Gastrocnemius medialis (tissue), 4 donors: Measurements from ENCODE around the gene UNC13C. TPM values are rescaled to one million over a fixed set of nuclear protein-coding genes. Genes with fewer than 3 reads are reported as not detected.

Experiments used
- ATAC-seq, 2 donors: fragments of 150-250 bp; one replicate each; pipeline ENCODE4 v1.9.1; 2016
- DNase-seq, 2 donors: peaks; one replicate each; pipeline ENCODE4 v3.0.0-alpha.2; 2019
- H3K27ac ChIP-seq, 4 donors: fragments of 200-600 bp; sonication (generic); 1 replicate in 1 of 4; 2 replicates in 3 of 4; pipeline ENCODE4 v1.5.1; 2016 to 2018; ENCODE audit warnings: mild to moderate bottlenecking in 2 of 4, moderate library complexity in 1 of 4
- H3K27me3 ChIP-seq, 3 donors: fragments of 200-600 bp; sonication (generic) in 2 of 3; 1 replicate in 1 of 3; 2 replicates in 2 of 3; pipeline versions ENCODE4 v1.5.1 to v1.6.0; 2016 to 2019; ENCODE audit warnings: mild to moderate bottlenecking in 1 of 3, moderate library complexity in 1 of 3
- H3K36me3 ChIP-seq, 2 donors: fragments of 200-600 bp; sonication (generic) in 1 of 2; one replicate each; pipeline ENCODE4 v1.5.1; 2017 to 2018
- H3K4me1 ChIP-seq, 2 donors: fragments of 200-600 bp; sonication (generic) in 1 of 2; one replicate each; pipeline ENCODE4 v1.5.1; 2016 to 2017; ENCODE audit warnings: mild to moderate bottlenecking in 2 of 2
- H3K4me3 ChIP-seq, 4 donors: fragments of 200-600 bp; sonication (generic) in 3 of 4; 1 replicate in 1 of 4; 2 replicates in 3 of 4; pipeline ENCODE4 v1.5.1; 2016 to 2019; ENCODE audit warnings: mild to moderate bottlenecking in 2 of 4
- H3K9me3 ChIP-seq, 3 donors: fragments of 200-600 bp; sonication (generic) in 2 of 3; 1 replicate in 1 of 3; 2 replicates in 2 of 3; pipeline ENCODE4 v1.5.1; 2016 to 2019
- CTCF ChIP-seq, 5 experiments: fragments of 450-650 bp in 3 of 5; fragments of 200-600 bp in 2 of 5; sonication (generic) in 2 of 5; IDR thresholded peaks in 4 of 5; conservative IDR thresholded peaks in 1 of 5; 1 replicate in 4 of 5; 2 replicates in 1 of 5; pipeline ENCODE4 v1.5.1; 2016 to 2019; ENCODE audit warnings: antibody characterized with exemption in 5 of 5, mild to moderate bottlenecking in 3 of 5, moderate library complexity in 3 of 5
- POLR2A ChIP-seq, 2 donors: fragments of 450-650 bp; IDR thresholded peaks; one replicate each; pipeline ENCODE4 v1.6.1; 2017; ENCODE audit warnings: antibody characterized with exemption in 2 of 2, mild to moderate bottlenecking in 2 of 2, moderate library complexity in 2 of 2
- in situ Hi-C, 4 donors: fragments of 200-750 bp; cut with MboI; loops; one replicate each; pipeline versions ENCODE4 v1.15.0 to v1.8.0; 2017; ENCODE audit warnings: low sequenced_read_pairs in 4 of 4
- intact Hi-C: fragments of 100-400 bp; cut with DNase I; formaldehyde crosslinking; loops from one replicate; pipeline ENCODE4 v1.15.1; 2023; ENCODE audit warnings: low total_unique reads
- total RNA-seq, 4 donors: library from RNA; depleted of rRNA; stranded (reverse); fragments of >200 nt; gene quantifications; one replicate each; pipeline versions ENCODE4 v1.1.0 to v1.2.3, GENCODE V29; 2016

The UNC13C gene
- total RNA-seq, 4 donors from 2014 or later, result 2.5 to 6.6 (median 3.6) TPM

GRCh38 chr15:53976844-53977392 is 1.3 kb upstream of the UNC13C start:
- ATAC-seq (peak; percentile 73 to 81), DNase-seq (peak; percentile 10 to 59)
- intact Hi-C loops, result loop anchor here (2.0 to 10.0 kb wide), 3 partner anchors 110 to 298 kb away; no protein-coding TSS in a partner anchor
- peak overlapping the region in 3 of 4 donors; percentile 19 to 75 (median 74) for H3K27ac ChIP-seq
- peak in 4 of 5 experiments; percentile 23 to 42 (median 32) for TF ChIP-seq CTCF (IDR thresholded peaks at IDR 0.05 in 4 of 5, conservative IDR thresholded peaks at IDR 0.05 in 1 of 5)
- no peak for TF ChIP-seq POLR2A (IDR thresholded peaks at IDR 0.05)
- peak overlapping the region in 1 of 4 donors; percentile 53 for H3K4me3 ChIP-seq
- H3K9me3 ChIP-seq, result no peaks in the 10 kb centered on the region
- no peaks in the 10 kb centered on the region for H3K4me1 ChIP-seq
- no peaks in the 10 kb centered on the region for H3K27me3 ChIP-seq
- H3K36me3 ChIP-seq, result no peaks in the 10 kb centered on the region
- in situ Hi-C loops, result no loop called here

- intact Hi-C loops (loop anchor here (5.0 to 10.0 kb wide), 2 partner anchors 108 to 296 kb away; no protein-coding TSS in a partner anchor), in situ Hi-C loops (no loop called here)
- DNase-seq, result no peak
- peak overlapping the region; percentile 23 to 75 (median 70) for H3K27ac ChIP-seq
- no peak for TF ChIP-seq CTCF (IDR thresholded peaks at IDR 0.05 in 4 of 5, conservative IDR thresholded peaks at IDR 0.05 in 1 of 5)
- no peak for TF ChIP-seq POLR2A (IDR thresholded peaks at IDR 0.05)
- no peak for ATAC-seq
- H3K4me3 ChIP-seq, result peak overlapping the region; percentile 41 to 53 (median 48)
- H3K9me3 ChIP-seq, result no peaks in the 10 kb centered on the region
- H3K27me3 ChIP-seq, result no peaks in the 10 kb centered on the region
- no peaks in the 10 kb centered on the region for H3K4me1 ChIP-seq
- no peaks in the 10 kb centered on the region for H3K36me3 ChIP-seq
These were observed 979 bp downstream of the UNC13C start for GRCh38 chr15:53979051-53979788.

GRCh38 chr15:53980021-53980420 is 1.8 kb downstream of the UNC13C start:
- peak overlapping the region in 3 of 4 donors; percentile 21 to 74 (median 22) for H3K27ac ChIP-seq
- in situ Hi-C loops (no loop called here), intact Hi-C loops (no loop called here)
- ATAC-seq, result no peak
- no peak for TF ChIP-seq POLR2A (IDR thresholded peaks at IDR 0.05)
- TF ChIP-seq CTCF (IDR thresholded peaks at IDR 0.05 in 4 of 5, conservative IDR thresholded peaks at IDR 0.05 in 1 of 5), result no peak
- H3K4me3 ChIP-seq, result peak overlapping the region in 2 of 4 donors; percentile 47 to 50
- H3K27me3 ChIP-seq, result no peaks in the 10 kb centered on the region
- no peaks in the 10 kb centered on the region for H3K9me3 ChIP-seq
- H3K36me3 ChIP-seq, result no peaks in the 10 kb centered on the region
- H3K4me1 ChIP-seq, result no peaks in the 10 kb centered on the region
- no peak for DNase-seq

- no peaks in the 10 kb centered on the region for H3K9me3 ChIP-seq
- peak overlapping the region in 1 of 4 donors; percentile 74 for H3K27ac ChIP-seq
- no peak for DNase-seq
- TF ChIP-seq CTCF (IDR thresholded peaks at IDR 0.05 in 4 of 5, conservative IDR thresholded peaks at IDR 0.05 in 1 of 5) (no peak), POLR2A (IDR thresholded peaks at IDR 0.05) (no peak)
- in situ Hi-C loops (no loop called here), intact Hi-C loops (no loop called here)
- H3K4me3 ChIP-seq, result peak overlapping the region in 1 of 4 donors; percentile 33
- no peak for ATAC-seq
- H3K36me3 ChIP-seq, result no peaks in the 10 kb centered on the region
- no peaks in the 10 kb centered on the region for H3K4me1 ChIP-seq
- H3K27me3 ChIP-seq, result no peaks in the 10 kb centered on the region
These were observed 3.9 kb downstream of the UNC13C start for GRCh38 chr15:53982071-53982680.
